Renal cortical epithelial cell (primary cell): Measurements from ENCODE around the gene SCARF2. TPM values are rescaled to one million over a fixed set of nuclear protein-coding genes. Genes with fewer than 3 reads are reported as not detected.
"Not testable (repeated sequence)": the region's sequence is repeated elsewhere in the genome, so short reads cannot be mapped to it uniquely, and the experiment has no call there.

Source experiments
- DNase-seq: peaks from one replicate; pipeline ENCODE4 v3.0.0-alpha.2; 2011; ENCODE audit warnings: low read depth
- total RNA-seq: library from RNA; depleted of rRNA; stranded (reverse); fragments of >200 nt; gene quantifications from 2 replicates; pipeline ENCODE4 v1.2.3, GENCODE V29; 2014

The SCARF2 gene
- total RNA-seq, 1 donor from 2014 or later: 9.1 TPM

GRCh38 chr22:20392365-20392881 lies 45.2 kb downstream of the SCARF2 start:
- not testable (repeated sequence) for DNase-seq

GRCh38 chr22:20391222-20391621 lies 46.4 kb downstream of the SCARF2 start:
- no peak for DNase-seq

GRCh38 chr22:20390394-20390907 lies 47.2 kb downstream of the SCARF2 start:
- DNase-seq: no peak

- no peak for DNase-seq
These were observed 48.3 kb downstream of the SCARF2 start for GRCh38 chr22:20389288-20389687.

- DNase-seq: no peak
These were observed 49.4 kb downstream of the SCARF2 start for GRCh38 chr22:20388200-20388599.

GRCh38 chr22:20386972-20387371 lies 50.7 kb downstream of the SCARF2 start:
- no peak for DNase-seq

GRCh38 chr22:20386336-20386735 lies 51.3 kb downstream of the SCARF2 start:
- no peak for DNase-seq

- DNase-seq: no peak
These were observed 52.8 kb downstream of the SCARF2 start for GRCh38 chr22:20384865-20385264.

- no peak for DNase-seq
These were observed 53.5 kb downstream of the SCARF2 start for GRCh38 chr22:20384171-20384570.

GRCh38 chr22:20383538-20383937 lies 54.1 kb downstream of the SCARF2 start:
- DNase-seq: no peak

GRCh38 chr22:20380486-20380885 lies 57.1 kb downstream of the SCARF2 start:
- DNase-seq: no peak

- not testable (repeated sequence) for DNase-seq
These were observed 58.9 kb downstream of the SCARF2 start for GRCh38 chr22:20378684-20379083.

- DNase-seq: no peak
These were observed 59.5 kb downstream of the SCARF2 start for GRCh38 chr22:20378110-20378509.

- not testable (repeated sequence) for DNase-seq
These were observed 60.6 kb downstream of the SCARF2 start for GRCh38 chr22:20376983-20377382.

- not testable (repeated sequence) for DNase-seq
These were observed 61.3 kb downstream of the SCARF2 start for GRCh38 chr22:20376281-20376680.

Other genes with a start within 250 kb of the SCARF2 start
- gene RTN4R, start 169.5 kb downstream of the SCARF2 start, total RNA-seq: 1.2 and 2.0 TPM in 2 replicates
- 28.1 and 39.8 TPM in 2 replicates for gene DGCR6L, start 117.8 kb downstream of the SCARF2 start, total RNA-seq
- gene ZNF74, start 43.7 kb downstream of the SCARF2 start, total RNA-seq: 8.7 and 17.8 TPM in 2 replicates
- gene KLHL22, start 58.0 kb upstream of the SCARF2 start, total RNA-seq: 18.9 and 25.5 TPM in 2 replicates
- gene MED15, start 69.8 kb upstream of the SCARF2 start, total RNA-seq: 41.5 and 69.2 TPM in 2 replicates